Dermis blood vessel endothelial cell (primary cell): ENCODE measurements around the gene TIMP1. TPM values are rescaled to one million over a fixed set of nuclear protein-coding genes. Genes with fewer than 3 reads are reported as not detected.

Experiments used
- DNase-seq: peaks from one replicate; pipeline ENCODE4 v3.0.0; 2010
- total RNA-seq: library from RNA; depleted of rRNA; stranded (reverse); fragments of >200 nt; gene quantifications from 2 replicates; pipeline ENCODE4 v1.2.3, GENCODE V29; 2014

TIMP1 gene
- total RNA-seq = 66.4 and 102 TPM in 2 replicates

DNA sequence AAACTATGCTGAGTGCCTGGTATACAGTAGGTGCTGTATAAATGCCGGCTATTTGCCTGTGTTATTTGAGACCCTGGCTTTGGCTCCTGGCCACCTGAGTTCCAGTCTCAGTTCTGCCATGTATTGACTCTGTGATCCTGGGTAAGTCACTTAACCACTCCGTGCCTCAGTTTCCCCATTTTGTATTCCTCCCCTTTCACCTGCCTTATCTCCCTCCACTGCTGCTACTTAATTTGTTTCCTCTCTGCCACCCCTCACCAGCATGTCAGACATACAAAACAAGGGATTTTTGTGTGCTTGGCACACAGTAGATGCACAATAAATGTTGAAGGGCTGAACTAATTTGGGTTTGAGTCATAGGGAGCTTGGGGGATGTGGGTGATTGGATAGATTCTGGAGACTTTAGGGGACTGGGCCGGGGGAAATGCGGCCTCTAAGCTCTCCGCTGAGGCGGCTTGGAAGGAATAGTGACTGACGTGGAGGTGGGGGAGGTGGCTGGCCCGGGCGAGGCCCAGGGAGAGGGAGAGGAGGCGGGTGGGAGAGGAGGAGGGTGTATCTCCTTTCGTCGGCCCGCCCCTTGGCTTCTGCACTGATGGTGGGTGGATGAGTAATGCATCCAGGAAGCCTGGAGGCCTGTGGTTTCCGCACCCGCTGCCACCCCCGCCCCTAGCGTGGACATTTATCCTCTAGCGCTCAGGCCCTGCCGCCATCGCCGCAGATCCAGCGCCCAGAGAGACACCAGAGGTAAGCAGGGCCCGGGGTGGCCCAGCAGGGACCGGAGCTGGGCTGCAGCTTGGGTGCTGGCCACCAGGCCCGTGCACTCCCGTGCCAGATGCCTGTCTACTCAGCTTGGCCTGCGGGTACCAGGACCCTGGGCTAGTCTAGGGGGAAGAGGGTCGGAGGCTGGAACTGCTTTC is at the start of gene TIMP1:
Gene TIMP1, plus strand, starts transcription at position 706 of the 917 bp plus-strand sequence. CDS start 980 bp downstream, outside the sequence.
- peak; percentile 91 for DNase-seq

- peak; percentile 19 for DNase-seq
Observed at GRCh38 chrX:47539860-47540259, 42.4 kb upstream of the TIMP1 start.

GRCh38 chrX:47540754-47541538 is 41.3 kb upstream of the TIMP1 start:
- DNase-seq = peak; percentile 92

DNA sequence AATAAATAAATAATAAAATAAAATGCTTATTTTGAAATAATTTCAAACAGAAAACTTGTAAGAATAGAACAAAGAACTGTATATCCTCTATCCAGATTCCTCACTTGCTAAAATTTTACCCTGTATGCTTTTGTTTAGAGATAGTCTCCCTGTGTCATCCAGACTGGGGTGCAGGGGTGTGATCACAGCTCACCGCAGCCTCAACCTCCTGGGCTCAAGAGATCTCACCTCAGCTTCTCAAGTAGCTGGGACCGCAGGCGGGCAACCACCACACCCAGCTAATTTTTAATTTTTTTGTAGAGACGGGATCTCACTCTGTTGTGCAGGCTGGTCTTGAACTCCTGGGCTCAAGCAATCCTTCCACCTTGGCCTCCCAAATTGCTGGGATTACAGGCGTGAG is 38.7 kb upstream of the TIMP1 start:
- DNase-seq = no peak

GRCh38 chrX:47556045-47556623 is 26.1 kb upstream of the TIMP1 start:
- DNase-seq = peak; percentile 93

GRCh38 chrX:47558436-47558835 is 23.8 kb upstream of the TIMP1 start:
- DNase-seq = no peak

DNA sequence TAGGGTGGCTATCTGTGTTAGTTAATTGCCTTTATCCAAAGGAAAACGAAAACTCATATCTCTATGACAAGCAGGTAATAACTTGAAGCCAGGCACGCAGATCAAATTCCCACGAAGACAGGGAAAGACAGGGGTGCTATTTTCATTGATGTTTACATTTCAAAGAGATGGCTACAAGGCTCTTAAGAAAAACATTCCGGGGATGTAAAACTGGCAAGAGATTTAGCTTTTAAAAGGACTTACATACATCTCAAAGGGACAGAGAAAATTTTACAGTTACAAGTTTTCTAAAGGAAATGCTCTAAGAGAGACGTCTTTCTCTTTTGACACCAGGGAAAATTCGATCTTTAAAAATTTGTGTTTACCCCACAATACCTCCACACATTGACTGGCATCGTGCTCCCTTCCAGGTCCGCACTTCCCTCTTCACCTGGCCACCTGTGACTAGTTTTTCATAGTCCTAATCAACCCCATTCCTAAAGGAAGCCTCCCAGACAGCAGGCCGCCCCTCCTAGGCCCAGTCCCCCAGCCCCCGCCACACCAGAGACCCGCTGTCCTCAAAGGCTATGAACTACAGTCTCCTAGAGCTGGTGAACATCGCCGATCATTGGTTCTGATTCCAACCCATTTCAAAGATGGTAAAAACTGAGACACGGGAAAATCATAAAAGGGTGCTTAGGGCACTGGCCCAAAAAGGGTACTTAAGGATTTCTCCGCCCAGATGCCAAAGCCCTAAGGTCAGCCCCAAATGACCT is 21.9 kb upstream of the TIMP1 start:
- no peak for DNase-seq

- DNase-seq = peak; percentile 99
Observed at GRCh38 chrX:47560934-47561658, 21.1 kb upstream of the TIMP1 start, which contains the start of gene ARAF. TSS of gene ARAF (plus strand) at chrX:47561205. CDS start at chrX:47562968, 1,763 bp downstream.

DNA sequence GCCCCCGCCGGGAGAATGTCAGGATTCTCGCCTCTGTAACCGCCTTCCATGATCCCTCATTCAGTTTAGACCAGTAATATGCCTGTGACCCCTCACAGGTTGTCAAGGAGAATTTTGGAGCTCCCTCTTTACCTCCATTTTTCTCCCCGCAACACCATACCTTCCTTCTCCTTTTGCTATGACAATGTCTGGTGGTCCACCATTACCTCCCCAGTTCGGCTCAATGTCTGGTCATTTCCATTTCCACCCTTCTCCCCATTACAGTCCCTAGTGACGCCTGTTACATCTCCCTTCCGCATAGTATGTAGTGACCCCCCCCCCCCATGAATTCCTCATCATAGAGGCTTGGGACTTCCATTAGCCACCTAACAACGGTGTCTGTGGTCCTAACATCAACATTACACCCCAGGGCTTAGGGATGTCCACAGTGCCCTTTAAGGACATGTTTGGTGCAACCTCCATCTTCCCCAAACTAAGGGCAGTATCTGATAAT is 20.5 kb upstream of the TIMP1 start:
- no peak for DNase-seq

DNA sequence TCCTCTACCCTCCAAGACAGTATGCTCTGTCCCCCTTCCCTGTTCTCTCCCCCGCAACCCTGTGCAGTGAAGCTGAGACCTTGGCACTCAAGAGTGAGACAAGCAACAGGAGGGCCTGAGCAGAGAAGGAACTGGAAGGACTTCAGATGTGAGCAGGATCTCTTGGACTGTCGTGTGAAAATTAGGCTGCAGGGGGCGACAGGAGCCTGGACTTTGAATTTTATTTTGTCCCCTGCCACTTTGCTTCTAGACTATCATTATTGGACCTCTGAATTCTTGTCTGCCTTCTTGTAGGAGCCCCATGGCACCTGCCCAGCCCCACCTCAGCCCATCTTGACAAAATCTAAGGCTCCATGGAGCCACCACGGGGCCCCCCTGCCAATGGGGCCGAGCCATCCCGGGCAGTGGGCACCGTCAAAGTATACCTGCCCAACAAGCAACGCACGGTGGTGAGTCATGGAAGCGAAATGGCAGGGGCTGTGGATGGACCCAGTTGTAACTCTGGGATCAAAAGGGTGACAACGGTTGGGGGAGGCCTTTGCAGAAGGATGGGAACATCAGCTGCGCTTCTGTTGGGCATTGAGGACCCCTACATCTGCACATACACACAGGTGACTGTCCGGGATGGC is 19.5 kb upstream of the TIMP1 start:
- peak; percentile 65 for DNase-seq

DNA sequence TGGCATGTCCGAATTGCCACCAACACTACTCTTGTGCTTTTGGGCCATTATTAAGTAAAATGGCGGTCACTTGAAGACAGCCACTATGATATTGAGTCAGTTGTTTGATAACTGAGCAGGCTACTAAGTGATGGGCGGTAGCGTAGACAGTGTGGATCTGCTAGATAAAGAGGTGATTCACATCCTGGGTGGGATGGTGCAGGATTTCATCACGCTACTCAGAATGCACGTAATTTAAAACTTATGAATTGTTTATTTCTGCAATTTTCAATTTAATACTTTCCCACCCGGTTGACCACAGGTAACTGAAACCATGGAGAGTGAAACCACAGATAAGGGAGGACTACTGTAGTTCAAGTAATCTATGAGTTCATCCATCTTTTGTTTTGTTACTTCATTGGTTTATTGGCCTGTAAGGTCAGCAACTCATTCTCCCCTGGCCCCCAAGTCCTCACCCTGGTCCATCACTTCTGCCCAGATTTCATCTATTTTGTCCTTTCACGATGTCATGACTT is 18.4 kb upstream of the TIMP1 start:
- no peak for DNase-seq

GRCh38 chrX:47564438-47565085 is 17.7 kb upstream of the TIMP1 start:
- no peak for DNase-seq

GRCh38 chrX:47566841-47567240 is 15.4 kb upstream of the TIMP1 start:
- no peak for DNase-seq

DNA sequence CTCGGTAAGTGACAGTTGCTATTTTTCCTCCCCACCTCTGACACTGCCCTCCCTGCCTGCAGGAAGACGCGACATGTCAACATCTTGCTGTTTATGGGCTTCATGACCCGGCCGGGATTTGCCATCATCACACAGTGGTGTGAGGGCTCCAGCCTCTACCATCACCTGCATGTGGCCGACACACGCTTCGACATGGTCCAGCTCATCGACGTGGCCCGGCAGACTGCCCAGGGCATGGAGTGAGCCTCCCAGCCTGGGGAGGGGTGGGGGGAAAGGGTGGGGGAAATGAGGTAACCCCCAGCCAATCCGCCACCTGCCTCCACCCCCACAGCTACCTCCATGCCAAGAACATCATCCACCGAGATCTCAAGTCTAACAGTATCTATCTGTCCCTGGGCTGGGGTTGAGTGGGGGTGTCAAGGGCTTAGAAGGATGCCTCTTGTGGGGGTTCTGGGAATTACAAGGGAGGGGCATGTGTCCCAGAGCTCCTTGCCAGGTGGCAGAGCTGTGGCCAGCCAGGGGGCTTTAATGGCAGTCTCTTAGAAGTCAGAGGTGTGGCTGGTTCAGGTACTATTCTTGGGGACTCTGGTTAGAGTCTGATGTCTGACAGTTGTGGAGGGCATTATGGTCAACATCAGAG is 13.5 kb upstream of the TIMP1 start:
- peak; percentile 47 for DNase-seq

DNA sequence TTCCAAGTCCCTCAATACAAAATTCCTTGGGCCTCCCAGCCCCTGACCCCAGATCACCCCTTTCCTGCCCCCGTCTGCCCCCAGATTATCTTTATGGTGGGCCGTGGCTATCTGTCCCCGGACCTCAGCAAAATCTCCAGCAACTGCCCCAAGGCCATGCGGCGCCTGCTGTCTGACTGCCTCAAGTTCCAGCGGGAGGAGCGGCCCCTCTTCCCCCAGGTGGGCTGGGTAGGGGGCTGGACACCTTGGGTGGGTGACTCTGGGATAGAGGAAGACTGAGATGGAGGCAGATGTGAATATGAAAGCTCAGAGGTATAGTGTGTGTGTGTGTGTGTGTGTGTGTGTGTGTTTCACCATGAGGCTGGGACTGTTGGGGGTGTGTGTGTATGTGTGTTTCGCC is 11.4 kb upstream of the TIMP1 start:
- no peak for DNase-seq

DNA sequence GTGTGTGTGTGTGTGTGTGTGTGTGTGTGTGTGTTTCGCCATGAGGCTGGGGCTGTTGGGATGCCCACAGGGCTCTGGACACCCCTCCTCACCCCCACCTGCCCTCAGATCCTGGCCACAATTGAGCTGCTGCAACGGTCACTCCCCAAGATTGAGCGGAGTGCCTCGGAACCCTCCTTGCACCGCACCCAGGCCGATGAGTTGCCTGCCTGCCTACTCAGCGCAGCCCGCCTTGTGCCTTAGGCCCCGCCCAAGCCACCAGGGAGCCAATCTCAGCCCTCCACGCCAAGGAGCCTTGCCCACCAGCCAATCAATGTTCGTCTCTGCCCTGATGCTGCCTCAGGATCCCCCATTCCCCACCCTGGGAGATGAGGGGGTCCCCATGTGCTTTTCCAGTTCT is 11.0 kb upstream of the TIMP1 start:
- no peak for DNase-seq

- no peak for DNase-seq
Observed at GRCh38 chrX:47571896-47572295, 10.3 kb upstream of the TIMP1 start.

DNA sequence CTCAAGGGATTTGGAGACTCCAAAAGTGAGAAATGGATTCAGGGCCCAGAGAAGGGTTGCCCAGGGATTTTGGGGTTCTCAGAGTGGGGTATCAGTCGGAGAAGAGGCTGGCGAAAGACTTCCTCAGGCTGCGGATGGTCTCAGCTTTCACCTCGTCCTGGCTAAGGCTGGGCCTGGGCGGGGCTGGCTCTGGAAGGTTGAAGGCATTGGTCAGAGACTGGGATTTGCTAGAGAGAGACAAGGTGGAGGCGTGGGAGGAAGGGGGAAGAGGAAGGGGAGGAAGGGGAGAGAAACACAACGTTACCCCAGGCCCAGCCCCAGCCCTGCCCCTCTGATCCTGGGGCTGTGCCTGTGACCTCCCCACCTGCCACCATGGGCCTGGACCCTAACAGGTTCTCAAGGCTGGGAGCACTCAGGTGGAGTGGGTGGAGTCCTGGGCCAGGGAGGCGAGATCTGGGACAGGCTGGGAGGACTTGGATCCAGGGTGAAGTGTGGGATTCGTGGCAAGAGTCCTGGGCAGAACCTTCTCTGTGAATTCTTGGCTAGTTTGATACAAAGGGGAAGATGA is 9.4 kb upstream of the TIMP1 start:
- DNase-seq = no peak

- DNase-seq = no peak
Observed at GRCh38 chrX:47573341-47574075, 8.7 kb upstream of the TIMP1 start.
